ENCODE results near the gene ZNF799. TPM values are rescaled to one million over a fixed set of nuclear protein-coding genes. Genes with fewer than 3 reads are reported as not detected.

Gene ZNF799
- total RNA-seq (2.3 and 3.1 TPM in 2 replicates), polyA plus RNA-seq (1.6 and 1.7 TPM in 2 replicates), polyA minus RNA-seq (ENCODE audit: low replicate concordance) (not detected in 2 replicates)
- 1.0 and 1.2 TPM in 2 replicates for polyA plus RNA-seq (2012)

GRCh38 chr19:12400633-12401502, at the start of gene ZNF799:
TSS of gene ZNF799 (minus strand) at chr19:12401271. CDS start at chr19:12401070, 201 bp downstream.
- Histone ChIP-seq H3K4me1 (ENCODE audit: control insufficient read depth, extremely low read depth, insufficient read depth, low read length) (no peaks in the 10 kb centered on the region), H3K36me3 (ENCODE audit: control insufficient read depth, insufficient read depth, low read length) (no peaks in the 10 kb centered on the region), H4K20me1 (ENCODE audit: control insufficient read depth, extremely low read depth, insufficient read depth, low read length) (no peaks in the 10 kb centered on the region), H3K4me3 (replicated peaks in 1 of 4; ENCODE audit: control extremely low read depth in 1 of 4, insufficient read depth in 1 of 4, low read depth in 3 of 4, low read length in 4 of 4) (peak within 1 kb of the TSS; percentile 75 to 87 (median 82)), H3K4me2 (ENCODE audit: extremely low read depth, insufficient read depth, low read length) (peak within 1 kb of the TSS; percentile 78), H3K27ac (ENCODE audit: insufficient read depth, low read length) (peak within 1 kb of the TSS; percentile 53), H3K9me3 (ENCODE audit: control insufficient read depth, insufficient read depth, low read depth, low read length) (no peaks in the 10 kb centered on the region), H3K27me3 (ENCODE audit: control insufficient read depth, insufficient read depth, low read length) (no peaks in the 10 kb centered on the region), H2AFZ (ENCODE audit: low read length) (peak within 1 kb of the TSS; percentile 96), H3K79me2 (ENCODE audit: control insufficient read depth, insufficient read depth, low read length) (no peaks in the 10 kb centered on the region), H3K9ac (ENCODE audit: insufficient read depth, low read length) (peak within 1 kb of the TSS; percentile 67)
- peak; percentile 93 to 97 for DNase-seq (ENCODE audit: low read depth in 2 of 2)
- TF ChIP-seq CTCF (conservative IDR thresholded peaks at IDR 0.05 in 1 of 2, IDR thresholded peaks at IDR 0.05 in 1 of 2; ENCODE audit: low read depth in 1 of 2, low read length in 2 of 2) (no peak), EZH2 (IDR thresholded peaks at IDR 0.05; ENCODE audit: low read length, missing control alignments) (no peak)

- H3K79me2 ChIP-seq (ENCODE audit: control insufficient read depth, insufficient read depth, low read length), result no peaks in the 10 kb centered on the region
- DNase-seq (ENCODE audit: low read depth in 2 of 2), result no peak
- H3K4me2 ChIP-seq (ENCODE audit: extremely low read depth, insufficient read depth, low read length), result no peak overlapping the region
- no peaks in the 10 kb centered on the region for H3K9me3 ChIP-seq (ENCODE audit: control insufficient read depth, insufficient read depth, low read depth, low read length)
- H4K20me1 ChIP-seq (ENCODE audit: control insufficient read depth, extremely low read depth, insufficient read depth, low read length), result no peaks in the 10 kb centered on the region
- no peak for TF ChIP-seq EZH2 (IDR thresholded peaks at IDR 0.05; ENCODE audit: low read length, missing control alignments)
- TF ChIP-seq CTCF (conservative IDR thresholded peaks at IDR 0.05 in 1 of 2, IDR thresholded peaks at IDR 0.05 in 1 of 2; ENCODE audit: low read depth in 1 of 2, low read length in 2 of 2), result no peak
- H3K4me1 ChIP-seq (ENCODE audit: control insufficient read depth, extremely low read depth, insufficient read depth, low read length), result no peaks in the 10 kb centered on the region
- H3K27ac ChIP-seq (ENCODE audit: insufficient read depth, low read length), result no peak overlapping the region
- no peak overlapping the region for H3K9ac ChIP-seq (ENCODE audit: insufficient read depth, low read length)
- no peak overlapping the region for H2AFZ ChIP-seq (ENCODE audit: low read length)
- no peaks in the 10 kb centered on the region for H3K36me3 ChIP-seq (ENCODE audit: control insufficient read depth, insufficient read depth, low read length)
- no peak overlapping the region for H3K4me3 ChIP-seq (replicated peaks in 1 of 4; ENCODE audit: control extremely low read depth in 1 of 4, insufficient read depth in 1 of 4, low read depth in 3 of 4, low read length in 4 of 4)
- no peaks in the 10 kb centered on the region for H3K27me3 ChIP-seq (ENCODE audit: control insufficient read depth, insufficient read depth, low read length)
Observed at GRCh38 chr19:12450844-12451243, 49.8 kb upstream of the ZNF799 start.

- H3K4me3 ChIP-seq (replicated peaks in 1 of 4; ENCODE audit: control extremely low read depth in 1 of 4, insufficient read depth in 1 of 4, low read depth in 3 of 4, low read length in 4 of 4), result no peak overlapping the region
- no peaks in the 10 kb centered on the region for H3K9me3 ChIP-seq (ENCODE audit: control insufficient read depth, insufficient read depth, low read depth, low read length)
- DNase-seq (ENCODE audit: low read depth in 2 of 2), result no peak
- H4K20me1 ChIP-seq (ENCODE audit: control insufficient read depth, extremely low read depth, insufficient read depth, low read length), result no peaks in the 10 kb centered on the region
- no peaks in the 10 kb centered on the region for H3K27me3 ChIP-seq (ENCODE audit: control insufficient read depth, insufficient read depth, low read length)
- H3K4me1 ChIP-seq (ENCODE audit: control insufficient read depth, extremely low read depth, insufficient read depth, low read length), result no peaks in the 10 kb centered on the region
- H3K4me2 ChIP-seq (ENCODE audit: extremely low read depth, insufficient read depth, low read length), result no peak overlapping the region
- H3K27ac ChIP-seq (ENCODE audit: insufficient read depth, low read length), result no peak overlapping the region
- TF ChIP-seq EZH2 (IDR thresholded peaks at IDR 0.05; ENCODE audit: low read length, missing control alignments) (no peak), CTCF (conservative IDR thresholded peaks at IDR 0.05 in 1 of 2, IDR thresholded peaks at IDR 0.05 in 1 of 2; ENCODE audit: low read depth in 1 of 2, low read length in 2 of 2) (no peak)
- H3K79me2 ChIP-seq (ENCODE audit: control insufficient read depth, insufficient read depth, low read length), result no peaks in the 10 kb centered on the region
- no peak overlapping the region for H3K9ac ChIP-seq (ENCODE audit: insufficient read depth, low read length)
- no peaks in the 10 kb centered on the region for H3K36me3 ChIP-seq (ENCODE audit: control insufficient read depth, insufficient read depth, low read length)
- no peak overlapping the region for H2AFZ ChIP-seq (ENCODE audit: low read length)
Observed at GRCh38 chr19:12448808-12449207, 47.7 kb upstream of the ZNF799 start.

Measured in fibroblast of lung (primary cell).